Smooth muscle cell (in vitro differentiated cells): Measurements from ENCODE around the gene MEAF6. TPM values are rescaled to one million over a fixed set of nuclear protein-coding genes. Genes with fewer than 3 reads are reported as not detected.

Experiments used
- DNase-seq: peaks from one replicate; lab custom pipeline; 2025; ENCODE audit not compliant: unreplicated experiment; lab: John Stamatoyannopoulos, UW
- H2AFZ ChIP-seq: fragments of 200-600 bp; sonication (generic); 2 replicates; pipeline ENCODE4 v1.6.0; 2016; ENCODE audit warnings: antibody characterized with exemption, low read depth, mild to moderate bottlenecking
- H3F3A ChIP-seq: fragments of 200-600 bp; sonication (generic); 2 replicates; pipeline ENCODE4 v1.6.0; 2017; ENCODE audit warnings: antibody characterized with exemption, low read depth
- H3K27ac ChIP-seq: fragments of 200-600 bp; sonication (generic); 2 replicates; pipeline ENCODE4 v1.5.1; 2016; ENCODE audit warnings: low read depth, mild to moderate bottlenecking
- H3K27me3 ChIP-seq: fragments of 200-600 bp; sonication (generic); 2 replicates; pipeline ENCODE4 v1.6.1; 2016; ENCODE audit warnings: low read depth, mild to moderate bottlenecking
- H3K36me3 ChIP-seq: fragments of 200-600 bp; sonication (generic); 2 replicates; pipeline ENCODE4 v1.5.1; 2016; ENCODE audit warnings: low read depth
- H3K4me1 ChIP-seq: fragments of 200-600 bp; sonication (generic); 2 replicates; pipeline ENCODE4 v1.5.1; 2016; ENCODE audit warnings: low read depth
- H3K4me2 ChIP-seq: fragments of 200-600 bp; sonication (generic); 2 replicates; pipeline ENCODE4 v1.6.0; 2016; ENCODE audit warnings: mild to moderate bottlenecking
- H3K4me3 ChIP-seq: fragments of 200-600 bp; sonication (generic); 2 replicates; pipeline ENCODE4 v1.5.1; 2016; ENCODE audit warnings: mild to moderate bottlenecking
- H3K79me2 ChIP-seq: fragments of 200-600 bp; sonication (generic); 2 replicates; pipeline ENCODE4 v1.6.0; 2016; ENCODE audit warnings: low read depth, mild to moderate bottlenecking
- H3K9ac ChIP-seq: fragments of 200-600 bp; sonication (generic); 2 replicates; pipeline ENCODE4 v1.6.0; 2016; ENCODE audit warnings: low read depth
- H3K9me3 ChIP-seq: fragments of 200-600 bp; sonication (generic); replicated peaks from 2 replicates; pipeline ENCODE4 v1.5.1; 2016; ENCODE audit warnings: low read depth
- H4K20me1 ChIP-seq: fragments of 200-600 bp; sonication (generic); 2 replicates; pipeline ENCODE4 v1.6.0; 2016; ENCODE audit warnings: low read depth
- CTCF ChIP-seq: fragments of 200-600 bp; sonication (generic); IDR thresholded peaks from 2 replicates; pipeline ENCODE4 v1.5.1; 2017; ENCODE audit warnings: borderline replicate concordance, mild to moderate bottlenecking, antibody characterized with exemption; ENCODE audit not compliant: insufficient read depth, poor library complexity, severe bottlenecking
- WGBS: methylation state at CpG from one replicate; pipeline ENCODE4 v1.1.7; 2016; ENCODE audit warnings: low lambda C conversion rate; 5-methylcytosine and 5-hydroxymethylcytosine counted together
- polyA plus RNA-seq: library from polyadenylated mRNA; unstranded; fragments of >200 nt; fragmentation: Nextera tagmentation; extraction: Ambion mirVana; gene quantifications from 2 replicates; pipeline ENCODE4 v1.2.1, GENCODE V29; 2016
- total RNA-seq: library from RNA; depleted of rRNA; stranded (reverse); fragments of >200 nt; gene quantifications from 2 replicates; pipeline ENCODE4 v1.2.3, GENCODE V29; 2014

MEAF6 gene
- total and polyA plus RNA-seq, 2 experiments from 2014 or later, result 58.8 to 87.6 TPM

GRCh38 chr1:37464443-37464842 is 50.1 kb downstream of the MEAF6 start:
- Histone ChIP-seq H3K4me1 (no peaks in the 10 kb centered on the region), H3K27me3 (no peaks in the 10 kb centered on the region), H3K36me3 (no peaks in the 10 kb centered on the region), H2AFZ (no peak overlapping the region), H3K27ac (no peak overlapping the region), H3K4me2 (no peak overlapping the region), H3K79me2 (no peaks in the 10 kb centered on the region), H3K4me3 (no peak overlapping the region), H4K20me1 (no peaks in the 10 kb centered on the region), H3K9me3 (no peaks in the 10 kb centered on the region), H3K9ac (no peak overlapping the region), H3F3A (no peaks in the 10 kb centered on the region)
- no peak for TF ChIP-seq CTCF
- no peak for DNase-seq
- 81% methylated on average over 2 of the region's 2 CpGs for WGBS

GRCh38 chr1:37461698-37462436 is 52.7 kb downstream of the MEAF6 start:
- H3K79me2 ChIP-seq, result no peaks in the 10 kb centered on the region

GRCh38 chr1:37458551-37458950 is 56.0 kb downstream of the MEAF6 start:
- Histone ChIP-seq H2AFZ (no peak overlapping the region), H3K4me3 (no peak overlapping the region), H3K4me2 (no peak overlapping the region), H3K27ac (no peak overlapping the region), H3K4me1 (no peaks in the 10 kb centered on the region), H4K20me1 (no peaks in the 10 kb centered on the region), H3K79me2 (no peaks in the 10 kb centered on the region), H3K36me3 (no peaks in the 10 kb centered on the region), H3K9ac (no peak overlapping the region), H3F3A (no peaks in the 10 kb centered on the region), H3K9me3 (no peaks in the 10 kb centered on the region), H3K27me3 (no peaks in the 10 kb centered on the region)
- no peak for DNase-seq
- TF ChIP-seq CTCF, result no peak
- 83% methylated on average over 3 of the region's 3 CpGs for WGBS

More at GRCh38 chr1:37461698-37462436, 52.7 kb downstream of the MEAF6 start:
- Histone ChIP-seq H2AFZ (no peak overlapping the region), H4K20me1 (no peaks in the 10 kb centered on the region), H3K4me1 (no peaks in the 10 kb centered on the region), H3K9me3 (no peaks in the 10 kb centered on the region), H3K27ac (no peak overlapping the region), H3K27me3 (no peaks in the 10 kb centered on the region), H3K4me3 (no peak overlapping the region), H3K9ac (no peak overlapping the region), H3K4me2 (no peak overlapping the region), H3F3A (no peaks in the 10 kb centered on the region), H3K36me3 (no peaks in the 10 kb centered on the region)
- WGBS, result 92% methylated on average over 9 of the region's 9 CpGs
- DNase-seq, result no peak
- TF ChIP-seq CTCF, result no peak

- Histone ChIP-seq H3K79me2 (no peaks in the 10 kb centered on the region), H3F3A (no peaks in the 10 kb centered on the region), H3K27ac (no peak overlapping the region), H3K4me3 (no peak overlapping the region), H3K4me2 (no peak overlapping the region), H4K20me1 (no peaks in the 10 kb centered on the region), H3K27me3 (no peaks in the 10 kb centered on the region), H3K9me3 (no peaks in the 10 kb centered on the region), H3K36me3 (no peaks in the 10 kb centered on the region), H2AFZ (no peak overlapping the region), H3K4me1 (no peaks in the 10 kb centered on the region), H3K9ac (no peak overlapping the region)
- no peak for TF ChIP-seq CTCF
- DNase-seq, result no peak
These were observed 58.0 kb downstream of the MEAF6 start for GRCh38 chr1:37456614-37457013.
